Peyer's patch (tissue), 4 donors: ENCODE measurements around the gene GNS. TPM values are rescaled to one million over a fixed set of nuclear protein-coding genes. Genes with fewer than 3 reads are reported as not detected.
"Not testable (repeated sequence)": the region's sequence is repeated elsewhere in the genome, so short reads cannot be mapped to it uniquely, and the experiment has no call there.

Experiments used
- DNase-seq, 3 donors: peaks; one replicate each; pipeline ENCODE4 v3.0.0-alpha.2; 2017 to 2019
- H3K27ac ChIP-seq, 4 donors: fragments of 200-600 bp; sonication (generic); one replicate each; pipeline ENCODE4 v1.5.1; 2016 to 2019
- H3K27me3 ChIP-seq, 2 donors: fragments of 200-600 bp; sonication (generic); one replicate each; pipeline ENCODE4 v1.5.1; 2019
- H3K36me3 ChIP-seq, 3 donors: fragments of 200-600 bp; sonication (generic); one replicate each; pipeline ENCODE4 v1.5.1; 2016 to 2019
- H3K4me1 ChIP-seq, 4 donors: fragments of 200-600 bp; sonication (generic); one replicate each; pipeline ENCODE4 v1.5.1; 2016 to 2019
- H3K4me3 ChIP-seq, 4 donors: fragments of 200-600 bp; sonication (generic); 1 replicate in 3 of 4; 2 replicates in 1 of 4; pipeline ENCODE4 v1.5.1; 2016 to 2019; ENCODE audit warnings: mild to moderate bottlenecking in 1 of 4
- H3K9me3 ChIP-seq, 4 donors: fragments of 200-600 bp; sonication (generic); one replicate each; pipeline ENCODE4 v1.5.1; 2016 to 2019; ENCODE audit warnings: mild to moderate bottlenecking in 1 of 4
- POLR2A ChIP-seq, 2 donors: fragments of 450-650 bp; IDR thresholded peaks; one replicate each; pipeline ENCODE4 v1.5.1; 2017; ENCODE audit warnings: antibody characterized with exemption in 2 of 2, mild to moderate bottlenecking in 2 of 2, moderate library complexity in 2 of 2
- total RNA-seq, 4 donors: library from RNA; depleted of rRNA; stranded (reverse); fragments of >200 nt; gene quantifications; one replicate each; pipeline ENCODE4 v1.1.0, GENCODE V29; 2016
- TF ChIP-seq, protein P1 (sequence below), 6 experiments: fragments of 450-650 bp in 4 of 6; fragments of 200-600 bp in 2 of 6; sonication (generic) in 1 of 6; IDR thresholded peaks; one replicate each; pipeline ENCODE4 v1.5.1; 2017 to 2019; ENCODE audit warnings: antibody characterized with exemption in 6 of 6, mild to moderate bottlenecking in 3 of 6, moderate library complexity in 1 of 6

GNS gene
- total RNA-seq = 100 to 1,000 TPM in 2 of 4 donors, 10 to 100 TPM in 2; 19.8 to 146 (median 102) TPM

DNA sequence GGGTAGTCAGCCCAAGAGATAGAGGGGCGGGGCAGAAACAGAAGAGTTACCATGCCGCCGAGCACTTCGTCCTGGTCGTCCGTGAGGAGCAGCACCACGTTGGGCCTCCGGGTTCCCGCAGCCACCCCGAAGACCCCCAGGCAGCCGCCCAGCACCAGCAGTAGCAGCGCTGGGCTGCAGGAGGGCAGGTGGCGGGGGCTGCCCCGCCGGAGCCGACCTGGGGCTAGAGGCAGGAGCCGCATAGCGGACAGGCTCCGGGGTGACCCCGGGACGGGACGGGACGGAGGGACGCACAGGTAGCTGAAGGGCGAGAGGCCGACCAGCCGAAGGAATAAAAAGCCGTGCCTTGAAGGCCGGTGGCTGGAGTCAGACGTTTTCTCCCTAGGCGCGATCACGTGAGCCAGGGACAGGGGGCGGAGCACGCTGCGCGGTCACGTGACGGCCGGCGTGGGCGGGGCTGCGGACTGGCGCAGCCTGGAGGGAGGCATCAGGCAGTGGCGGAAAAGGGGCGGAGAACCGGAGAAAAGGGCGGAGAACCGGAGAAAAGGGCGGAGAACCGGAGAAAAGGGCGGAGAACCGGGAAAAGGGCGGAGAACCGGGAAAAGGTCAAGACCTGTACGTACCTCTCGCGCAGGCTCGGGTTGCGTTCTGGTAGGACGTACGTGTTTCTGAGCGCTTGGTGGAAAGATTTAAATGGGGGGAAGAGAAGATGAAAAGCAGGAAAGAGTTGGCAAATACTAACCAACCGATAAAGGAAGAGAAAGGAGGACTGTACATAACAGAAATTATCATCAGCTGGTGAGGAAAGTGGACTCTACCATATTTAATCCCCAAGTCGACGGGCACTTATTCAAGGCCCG, at the start of gene GNS:
TSS of gene GNS (minus strand) at position 372 of the 860 bp plus-strand sequence. CDS start at position 242, 130 bp downstream.
- Histone ChIP-seq H3K4me1 (peaks cover 0 to 23% (median 0%) of the 10 kb centered on the region in 4 donors), H3K4me3 (peak within 1 kb of the TSS; percentile 83 to 97 (median 87)), H3K36me3 (peaks cover 0 to 4% (median 0%) of the 10 kb centered on the region in 3 donors), H3K27me3 (no peaks in the 10 kb centered on the region), H3K27ac (peak within 1 kb of the TSS; percentile 71 to 94 (median 84)), H3K9me3 (no peaks in the 10 kb centered on the region)
- peak in 1 of 2 donors; percentile 30 for TF ChIP-seq POLR2A (IDR thresholded peaks at IDR 0.05)
- TF ChIP-seq, protein P1, sequence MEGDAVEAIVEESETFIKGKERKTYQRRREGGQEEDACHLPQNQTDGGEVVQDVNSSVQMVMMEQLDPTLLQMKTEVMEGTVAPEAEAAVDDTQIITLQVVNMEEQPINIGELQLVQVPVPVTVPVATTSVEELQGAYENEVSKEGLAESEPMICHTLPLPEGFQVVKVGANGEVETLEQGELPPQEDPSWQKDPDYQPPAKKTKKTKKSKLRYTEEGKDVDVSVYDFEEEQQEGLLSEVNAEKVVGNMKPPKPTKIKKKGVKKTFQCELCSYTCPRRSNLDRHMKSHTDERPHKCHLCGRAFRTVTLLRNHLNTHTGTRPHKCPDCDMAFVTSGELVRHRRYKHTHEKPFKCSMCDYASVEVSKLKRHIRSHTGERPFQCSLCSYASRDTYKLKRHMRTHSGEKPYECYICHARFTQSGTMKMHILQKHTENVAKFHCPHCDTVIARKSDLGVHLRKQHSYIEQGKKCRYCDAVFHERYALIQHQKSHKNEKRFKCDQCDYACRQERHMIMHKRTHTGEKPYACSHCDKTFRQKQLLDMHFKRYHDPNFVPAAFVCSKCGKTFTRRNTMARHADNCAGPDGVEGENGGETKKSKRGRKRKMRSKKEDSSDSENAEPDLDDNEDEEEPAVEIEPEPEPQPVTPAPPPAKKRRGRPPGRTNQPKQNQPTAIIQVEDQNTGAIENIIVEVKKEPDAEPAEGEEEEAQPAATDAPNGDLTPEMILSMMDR (IDR thresholded peaks at IDR 0.05) = no peak
- peak; percentile 95 to 99 (median 98) for DNase-seq

DNA sequence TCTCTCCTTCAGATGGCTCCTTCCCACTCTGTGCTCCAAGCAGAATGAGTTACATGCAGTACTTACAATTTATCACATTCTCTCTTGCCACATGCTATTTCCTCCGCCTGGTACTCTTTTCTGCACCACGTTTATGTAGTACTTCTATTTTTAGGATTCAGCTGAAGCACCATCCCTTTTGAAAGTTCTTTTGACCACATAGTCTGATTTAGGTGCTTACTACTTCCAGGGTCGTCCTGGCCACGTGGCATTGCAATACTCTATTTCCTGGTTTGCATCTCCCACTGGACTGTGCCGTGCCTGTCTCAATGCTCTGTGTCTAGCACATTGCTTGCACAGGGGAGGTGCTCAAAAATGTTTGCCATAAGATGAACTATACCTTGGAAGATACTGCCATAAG, 48.9 kb upstream of the GNS start:
- DNase-seq = no peak
- H3K4me1 ChIP-seq = no peaks in the 10 kb centered on the region
- TF ChIP-seq, protein P1 (IDR thresholded peaks at IDR 0.05) = no peak
- no peak for TF ChIP-seq POLR2A (IDR thresholded peaks at IDR 0.05)
- H3K9me3 ChIP-seq = no peaks in the 10 kb centered on the region
- no peaks in the 10 kb centered on the region for H3K27me3 ChIP-seq
- no peak overlapping the region for H3K4me3 ChIP-seq
- H3K27ac ChIP-seq = no peak overlapping the region
- H3K36me3 ChIP-seq = no peaks in the 10 kb centered on the region

DNA sequence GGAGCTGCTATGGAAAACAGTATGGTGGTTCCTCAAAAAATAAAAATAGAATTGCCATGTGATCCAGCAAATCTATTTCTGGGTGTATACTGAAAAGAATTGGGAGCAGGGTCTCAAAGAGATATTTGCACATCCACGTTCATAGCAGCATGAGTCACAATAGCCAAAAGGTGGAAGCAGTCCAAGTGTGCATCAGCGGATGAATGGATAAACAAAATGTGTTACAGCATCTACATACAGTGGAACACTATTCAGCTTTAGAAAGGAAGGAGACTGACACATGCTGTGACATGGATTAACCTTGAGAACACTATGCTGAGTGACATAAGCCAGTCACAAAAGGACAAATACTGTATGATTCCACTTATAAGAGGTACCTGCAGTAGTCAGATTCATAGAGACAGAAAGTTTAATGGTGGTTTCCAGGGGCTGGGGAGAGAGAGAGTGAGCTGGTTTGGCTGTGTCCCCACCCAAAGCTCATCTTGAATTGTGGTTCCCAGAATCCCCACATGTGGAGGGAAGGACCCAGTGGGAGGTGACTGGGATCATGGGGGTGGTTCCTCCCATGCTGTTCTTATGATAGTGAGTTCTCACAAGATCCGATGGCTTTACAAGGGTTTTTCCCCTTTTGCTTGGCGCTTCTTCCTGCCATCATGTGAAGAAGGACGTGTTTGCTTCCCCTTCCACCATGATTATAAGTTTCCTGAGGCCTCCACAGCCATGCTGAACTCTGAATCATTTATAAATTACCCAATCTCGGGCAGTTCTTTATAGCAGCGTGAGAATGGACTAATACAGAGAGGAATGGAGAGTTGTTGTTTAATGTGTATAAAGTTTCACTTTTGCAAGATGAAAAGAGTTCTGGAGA, 47.6 kb upstream of the GNS start:
- Histone ChIP-seq H3K27ac (no peak overlapping the region), H3K4me3 (no peak overlapping the region), H3K27me3 (no peaks in the 10 kb centered on the region), H3K9me3 (no peaks in the 10 kb centered on the region), H3K36me3 (no peaks in the 10 kb centered on the region), H3K4me1 (no peaks in the 10 kb centered on the region)
- TF ChIP-seq, protein P1 (IDR thresholded peaks at IDR 0.05) = no peak
- no peak for TF ChIP-seq POLR2A (IDR thresholded peaks at IDR 0.05)
- no peak for DNase-seq

DNA sequence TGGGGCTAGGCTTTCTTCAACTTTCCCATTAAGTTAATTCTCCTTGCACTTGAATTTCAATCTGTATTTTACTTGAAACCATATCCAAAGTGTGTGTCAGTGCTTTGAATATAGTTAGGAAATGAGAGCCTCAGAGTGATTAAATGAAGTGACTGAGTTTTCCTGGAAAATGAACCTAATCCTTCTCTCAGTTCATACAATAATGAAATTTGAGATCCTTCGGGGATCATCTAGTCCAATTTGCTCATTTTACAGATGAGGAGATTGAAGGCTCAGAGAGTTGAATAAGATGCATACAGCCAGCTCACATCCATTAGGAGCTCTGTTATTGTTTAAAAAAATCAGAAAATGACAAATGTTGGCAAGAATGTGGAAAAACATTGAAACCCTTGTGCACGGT, 47.0 kb upstream of the GNS start:
- Histone ChIP-seq H3K4me3 (no peak overlapping the region), H3K4me1 (no peaks in the 10 kb centered on the region), H3K27me3 (no peaks in the 10 kb centered on the region), H3K36me3 (no peaks in the 10 kb centered on the region), H3K9me3 (no peaks in the 10 kb centered on the region), H3K27ac (no peak overlapping the region)
- no peak for TF ChIP-seq POLR2A (IDR thresholded peaks at IDR 0.05)
- TF ChIP-seq, protein P1 (IDR thresholded peaks at IDR 0.05) = no peak
- DNase-seq = no peak

DNA sequence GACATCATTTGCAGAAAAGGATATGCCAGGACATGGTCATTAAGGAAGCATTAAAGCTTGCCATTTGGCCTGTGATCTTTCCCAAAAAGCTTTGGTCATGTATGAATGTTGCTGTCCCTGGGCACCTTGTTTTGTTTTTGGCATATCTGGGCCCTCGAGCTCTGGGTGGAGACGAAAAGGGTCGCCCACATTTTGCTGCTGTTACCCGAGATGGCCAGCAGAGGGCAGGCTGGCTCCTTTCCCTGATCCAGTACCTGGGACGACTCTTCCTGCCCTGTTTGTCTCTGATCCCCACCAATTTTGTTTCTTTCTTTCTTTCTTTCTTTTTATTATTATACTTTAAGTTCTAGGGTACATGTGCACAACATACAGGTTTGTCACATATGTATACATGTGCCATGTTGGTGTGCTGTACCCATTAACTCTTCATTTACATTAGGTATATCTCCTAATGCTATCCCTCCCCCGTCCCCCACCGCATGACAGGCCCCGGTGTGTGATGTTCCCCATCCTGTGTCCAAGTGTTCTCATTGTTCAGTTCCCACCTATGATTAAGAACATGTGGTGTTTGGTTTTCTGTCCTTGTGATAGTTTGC, 43.1 kb upstream of the GNS start:
- DNase-seq = peak in 2 of 3 donors; percentile 64 to 75
- TF ChIP-seq, protein P1 (IDR thresholded peaks at IDR 0.05) = peak; percentile 43 to 78 (median 58)

More for the DNA sequence above, 43.1 kb upstream of the GNS start:
- H3K4me1 ChIP-seq, H3K4me3 ChIP-seq, H3K27ac ChIP-seq, H3K36me3 ChIP-seq, H3K27me3 ChIP-seq, H3K9me3 ChIP-seq: not testable (repeated sequence)
